Fibroblast of villous mesenchyme (primary cell): ENCODE data around the gene TSPAN2. TPM values are rescaled to one million over a fixed set of nuclear protein-coding genes. Genes with fewer than 3 reads are reported as not detected.

Source experiments
- DNase-seq: peaks from one replicate; pipeline ENCODE4 v3.0.0-alpha.2; 2010; ENCODE audit warnings: low read depth
- H3K4me3 ChIP-seq: 2 replicates; pipeline ENCODE4 v1.5.1; 2011; ENCODE audit warnings: low read depth, mild to moderate bottlenecking, low read length
- total RNA-seq: library from RNA; depleted of rRNA; stranded (reverse); fragments of >200 nt; gene quantifications from 2 replicates; pipeline ENCODE4 v1.2.3, GENCODE V29; 2012
- TF ChIP-seq, protein P1 (sequence below): IDR thresholded peaks from 2 replicates; pipeline ENCODE4 v1.5.1; 2012; ENCODE audit warnings: low read depth, mild to moderate bottlenecking, low read length; ENCODE audit not compliant: insufficient read depth

The TSPAN2 gene
- under 0.01 and 0.97 TPM in 2 replicates for total RNA-seq

DNA sequence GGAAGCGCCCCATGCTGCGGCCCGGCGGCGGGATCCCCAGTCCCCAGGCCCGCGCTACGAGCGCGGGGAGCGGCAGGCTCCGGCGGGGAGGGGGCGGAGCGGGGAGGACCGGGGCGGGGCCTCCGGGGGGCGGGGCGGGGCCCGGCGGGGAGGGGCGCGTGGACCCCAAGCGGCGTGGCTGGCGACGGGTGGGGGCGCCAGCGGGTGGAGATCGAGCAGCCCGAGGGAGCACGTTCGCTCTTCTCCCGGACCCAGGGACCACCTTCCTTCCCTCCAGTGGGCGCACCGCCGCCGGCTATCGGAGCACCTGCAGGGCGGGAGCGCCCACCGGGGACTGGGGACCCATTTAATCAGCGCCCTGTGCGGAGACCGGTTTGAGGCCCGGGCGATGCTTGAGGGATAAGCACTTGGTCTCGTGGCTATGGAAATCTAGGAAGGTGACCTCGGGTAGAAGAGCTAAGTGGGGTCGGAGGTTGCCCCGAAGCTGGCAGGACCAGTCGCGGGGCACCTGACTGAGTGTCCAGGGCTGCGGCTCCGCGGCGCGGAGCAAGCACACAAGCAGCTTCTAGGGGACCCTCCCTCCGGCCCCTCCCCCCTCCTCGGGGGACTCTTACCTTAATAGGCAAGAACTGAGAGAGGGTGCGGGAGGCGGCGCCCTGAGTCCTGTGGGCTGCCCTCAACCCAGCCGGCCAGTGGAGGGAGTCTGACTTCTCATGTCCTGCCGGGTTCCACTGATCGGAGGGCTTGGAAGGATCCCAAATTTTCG lies at the start of gene TSPAN2:
Gene TSPAN2, minus strand, starts transcription at position 84 of the 766 bp plus-strand sequence. Its CDS starts 71 bp downstream, at position 13.
- H3K4me3 ChIP-seq: peak within 1 kb of the TSS; percentile 55
- DNase-seq: no peak
- TF ChIP-seq, protein P1, sequence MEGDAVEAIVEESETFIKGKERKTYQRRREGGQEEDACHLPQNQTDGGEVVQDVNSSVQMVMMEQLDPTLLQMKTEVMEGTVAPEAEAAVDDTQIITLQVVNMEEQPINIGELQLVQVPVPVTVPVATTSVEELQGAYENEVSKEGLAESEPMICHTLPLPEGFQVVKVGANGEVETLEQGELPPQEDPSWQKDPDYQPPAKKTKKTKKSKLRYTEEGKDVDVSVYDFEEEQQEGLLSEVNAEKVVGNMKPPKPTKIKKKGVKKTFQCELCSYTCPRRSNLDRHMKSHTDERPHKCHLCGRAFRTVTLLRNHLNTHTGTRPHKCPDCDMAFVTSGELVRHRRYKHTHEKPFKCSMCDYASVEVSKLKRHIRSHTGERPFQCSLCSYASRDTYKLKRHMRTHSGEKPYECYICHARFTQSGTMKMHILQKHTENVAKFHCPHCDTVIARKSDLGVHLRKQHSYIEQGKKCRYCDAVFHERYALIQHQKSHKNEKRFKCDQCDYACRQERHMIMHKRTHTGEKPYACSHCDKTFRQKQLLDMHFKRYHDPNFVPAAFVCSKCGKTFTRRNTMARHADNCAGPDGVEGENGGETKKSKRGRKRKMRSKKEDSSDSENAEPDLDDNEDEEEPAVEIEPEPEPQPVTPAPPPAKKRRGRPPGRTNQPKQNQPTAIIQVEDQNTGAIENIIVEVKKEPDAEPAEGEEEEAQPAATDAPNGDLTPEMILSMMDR: peak; percentile 17

DNA sequence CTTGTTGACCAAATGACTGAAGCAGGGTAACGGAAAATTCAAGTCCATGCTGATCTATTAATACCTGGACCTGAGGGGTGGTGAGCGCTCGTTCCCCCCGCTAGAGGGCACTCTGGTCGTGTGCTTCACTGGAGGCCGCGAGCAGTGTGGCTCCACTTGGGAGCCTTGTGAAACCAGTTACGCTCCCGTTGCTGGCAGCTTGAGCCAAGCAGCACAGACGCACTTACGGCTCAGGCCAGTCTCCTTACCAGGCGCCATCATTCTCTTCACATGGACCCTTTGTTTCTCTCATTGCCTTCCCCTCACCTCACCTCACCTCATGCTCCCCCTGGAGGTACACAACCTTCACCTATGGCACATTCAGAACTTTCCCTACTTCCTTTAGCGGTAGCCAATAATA lies 49.7 kb upstream of the TSPAN2 start:
- TF ChIP-seq, protein P1: peak; percentile 93
- no peak overlapping the region for H3K4me3 ChIP-seq
- DNase-seq: peak; percentile 93

DNA sequence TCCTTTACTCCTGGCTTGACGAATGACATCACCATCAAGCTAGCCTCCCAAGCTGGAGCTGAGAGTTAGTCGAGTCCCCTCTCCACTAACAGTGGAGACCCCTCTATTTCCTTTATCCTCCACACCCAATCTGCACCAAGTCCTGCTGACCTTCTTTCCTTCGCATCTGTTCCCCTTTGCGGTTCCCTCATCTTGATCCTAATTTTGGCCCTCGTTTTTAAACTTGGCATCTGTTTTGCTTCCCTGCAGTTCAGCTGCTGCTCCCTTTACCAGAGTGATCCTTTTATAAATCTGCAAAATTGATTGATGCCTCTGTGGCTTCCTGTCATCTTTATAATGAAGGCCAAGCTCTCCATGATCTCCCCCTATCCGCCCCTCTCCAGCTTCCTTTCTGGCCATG lies 49.0 kb upstream of the TSPAN2 start:
- no peak overlapping the region for H3K4me3 ChIP-seq
- DNase-seq: no peak
- TF ChIP-seq, protein P1: no peak

DNA sequence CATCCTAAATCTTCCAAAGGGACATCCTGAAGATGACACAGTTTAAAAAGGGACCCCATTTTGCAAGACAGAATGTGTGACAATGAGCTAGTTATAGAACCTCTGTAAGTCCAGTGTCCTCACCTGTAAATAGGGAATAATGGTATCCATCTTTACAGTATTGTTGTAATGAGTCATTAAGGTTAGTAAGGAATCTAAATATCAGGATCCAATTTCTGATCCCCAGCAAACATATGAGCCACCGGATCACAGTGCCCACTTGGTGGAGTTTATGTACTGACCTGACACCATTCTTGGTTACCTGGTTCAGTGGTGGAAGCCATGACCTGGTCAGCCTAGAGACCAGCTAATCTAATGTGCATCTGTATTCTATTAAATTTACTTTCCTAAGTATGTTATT lies 47.9 kb upstream of the TSPAN2 start:
- no peak for DNase-seq
- TF ChIP-seq, protein P1: no peak
- no peak overlapping the region for H3K4me3 ChIP-seq

DNA sequence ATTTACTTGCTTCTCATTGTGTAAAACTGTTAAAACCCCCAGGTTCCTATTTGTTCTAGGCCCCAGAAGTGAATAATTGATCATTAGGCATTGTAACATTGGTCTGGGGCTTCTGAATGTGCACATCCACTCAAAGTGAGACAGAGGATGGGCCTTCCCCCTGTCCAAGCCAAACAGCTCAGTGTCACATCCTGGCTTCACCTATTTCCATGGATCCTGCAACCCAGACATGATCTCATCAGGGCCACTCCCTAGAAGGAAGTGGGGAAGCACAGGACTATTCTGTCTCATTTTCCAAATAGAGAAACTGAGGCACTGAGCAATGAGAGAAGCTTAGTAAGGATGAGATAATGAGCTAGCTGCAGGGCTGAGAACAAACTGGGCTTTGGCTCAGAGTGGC lies 47.4 kb upstream of the TSPAN2 start:
- H3K4me3 ChIP-seq: no peak overlapping the region
- no peak for DNase-seq
- TF ChIP-seq, protein P1: no peak

DNA sequence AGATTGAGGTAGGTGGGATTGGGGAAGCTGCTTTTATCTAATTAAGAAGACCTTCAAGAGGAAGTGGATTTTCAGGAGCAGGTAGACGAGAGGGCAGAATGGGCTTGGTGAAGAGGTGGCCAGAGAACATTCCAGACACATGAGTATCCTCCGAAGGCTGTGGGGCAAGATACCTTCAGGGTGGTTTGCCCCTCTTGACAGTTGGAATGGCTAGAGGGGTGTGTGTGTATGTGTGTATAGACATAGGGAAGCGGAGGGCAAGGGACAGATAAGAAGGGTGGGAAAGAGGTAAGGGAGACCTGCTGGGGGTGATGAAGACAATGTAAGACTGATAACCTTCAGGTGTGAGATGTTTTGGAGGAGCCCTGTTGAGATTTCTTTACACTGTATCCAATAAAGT lies 46.8 kb upstream of the TSPAN2 start:
- TF ChIP-seq, protein P1: no peak

DNA sequence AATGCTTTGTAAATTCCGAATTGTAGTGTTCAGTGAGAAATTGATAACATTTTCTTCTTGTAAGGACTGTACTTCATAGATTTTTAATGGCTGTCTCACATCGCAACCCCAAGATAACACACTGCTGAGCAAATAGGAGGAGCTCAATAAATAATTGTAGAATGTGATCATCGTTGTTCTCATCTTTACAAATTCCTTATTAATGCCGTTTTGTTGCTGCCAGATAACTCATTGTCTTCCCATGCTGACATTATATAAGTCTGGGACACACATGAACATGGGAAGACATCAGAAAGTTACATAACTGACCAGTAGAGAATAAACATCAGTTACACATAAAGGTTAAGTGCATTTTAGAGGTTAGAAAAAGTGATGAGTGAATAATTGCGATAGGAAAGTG lies 46.4 kb upstream of the TSPAN2 start:
- no peak for DNase-seq
- H3K4me3 ChIP-seq: no peak overlapping the region
- TF ChIP-seq, protein P1: no peak

More for the DNA sequence above, 46.8 kb upstream of the TSPAN2 start:
- no peak overlapping the region for H3K4me3 ChIP-seq
- no peak for DNase-seq
